Testis (tissue), 2 donors: ENCODE data around the gene DUOX1.

Experiments used
- CTCF ChIP-seq, 3 experiments: fragments of 450-650 bp in 2 of 3; fragments of 200-600 bp in 1 of 3; sonication (generic) in 1 of 3; IDR thresholded peaks; one replicate each; pipeline ENCODE4 v1.5.1; 2016 to 2019; ENCODE audit warnings: antibody characterized with exemption in 3 of 3, mild to moderate bottlenecking in 2 of 3, moderate library complexity in 1 of 3
- POLR2A ChIP-seq: fragments of 450-650 bp; IDR thresholded peaks from one replicate; pipeline ENCODE4 v1.6.1; 2017; ENCODE audit warnings: antibody characterized with exemption, mild to moderate bottlenecking, moderate library complexity

- TF ChIP-seq CTCF (IDR thresholded peaks at IDR 0.05) (no peak), POLR2A (no peak)
These were observed 44.3 kb downstream of the DUOX1 start for GRCh38 chr15:45174069-45174468.
